HG02884 (cell line): Measurements from ENCODE around the gene SLC7A5.
"Not testable (repeated sequence)": the region's sequence is repeated elsewhere in the genome, so short reads cannot be mapped to it uniquely, and the experiment has no call there.

Source experiments
- ATAC-seq: cut with Tn5 transposase; IDR thresholded peaks from one replicate; pipeline ENCODE4 v1.9.1; 2021; ENCODE audit warnings: mild to moderate bottlenecking, moderate library complexity; ENCODE audit not compliant: unreplicated experiment

SLC7A5 gene

DNA sequence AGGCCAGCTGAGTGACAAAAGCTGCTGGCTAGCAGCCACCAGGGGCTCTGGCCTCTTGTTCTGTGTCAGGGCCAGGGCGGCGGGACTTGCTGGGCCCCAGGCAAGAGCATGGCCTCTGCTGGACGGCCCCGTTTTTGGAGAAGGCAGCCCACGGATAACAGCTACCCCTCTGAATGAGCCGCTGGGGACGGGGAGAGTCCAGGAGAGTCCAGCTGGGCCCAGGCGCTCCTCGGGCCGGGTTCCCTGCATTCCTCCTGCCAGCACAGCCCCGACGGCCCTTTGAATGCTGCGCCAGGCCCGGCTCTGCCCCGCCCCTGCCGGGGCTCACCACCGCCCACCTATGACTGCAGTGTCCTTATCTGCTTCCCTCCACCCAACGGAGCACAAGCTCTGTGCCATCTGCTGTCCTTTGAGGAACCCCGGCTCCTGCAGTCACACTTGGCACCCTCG is 33.4 kb downstream of the SLC7A5 start:
- ATAC-seq = no peak

DNA sequence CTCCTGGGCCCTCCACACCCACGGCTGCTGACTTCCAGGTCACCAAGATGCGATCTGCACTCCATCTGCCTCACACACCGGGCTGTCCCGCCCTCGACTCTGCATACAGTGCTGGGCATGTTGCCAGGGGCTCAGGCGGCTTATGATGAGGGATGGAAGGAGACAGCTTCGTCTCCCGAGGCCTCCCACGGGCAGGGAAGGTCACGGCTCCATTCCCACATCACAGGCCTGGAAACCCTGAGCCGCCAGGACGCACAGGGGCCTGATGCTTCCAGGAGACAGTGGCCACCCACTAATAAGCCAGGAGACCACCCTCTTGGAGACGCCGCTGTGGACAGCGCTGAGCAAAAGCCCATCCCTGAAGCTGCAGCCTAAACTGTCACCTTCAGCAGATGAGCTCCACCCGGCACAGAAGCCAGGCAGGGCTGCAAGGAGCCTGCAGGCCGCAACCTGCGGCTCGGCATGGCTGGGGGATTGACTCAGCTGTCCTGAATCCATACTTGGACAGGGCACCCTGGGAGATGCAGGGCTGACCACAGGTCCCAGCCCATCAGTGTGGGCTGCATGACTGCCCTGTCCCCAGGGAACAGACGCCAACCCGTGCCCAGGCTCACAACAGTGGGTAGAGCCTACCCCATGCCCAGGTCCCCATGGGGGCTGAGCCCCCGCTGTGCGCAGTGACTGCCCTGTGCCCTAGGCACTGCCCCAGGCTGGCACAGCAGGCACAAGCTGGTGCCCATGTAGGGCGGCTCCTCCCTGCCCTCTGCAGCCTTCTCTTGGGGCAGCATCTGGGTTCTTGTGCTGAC is 34.4 kb downstream of the SLC7A5 start:
- no peak for ATAC-seq

DNA sequence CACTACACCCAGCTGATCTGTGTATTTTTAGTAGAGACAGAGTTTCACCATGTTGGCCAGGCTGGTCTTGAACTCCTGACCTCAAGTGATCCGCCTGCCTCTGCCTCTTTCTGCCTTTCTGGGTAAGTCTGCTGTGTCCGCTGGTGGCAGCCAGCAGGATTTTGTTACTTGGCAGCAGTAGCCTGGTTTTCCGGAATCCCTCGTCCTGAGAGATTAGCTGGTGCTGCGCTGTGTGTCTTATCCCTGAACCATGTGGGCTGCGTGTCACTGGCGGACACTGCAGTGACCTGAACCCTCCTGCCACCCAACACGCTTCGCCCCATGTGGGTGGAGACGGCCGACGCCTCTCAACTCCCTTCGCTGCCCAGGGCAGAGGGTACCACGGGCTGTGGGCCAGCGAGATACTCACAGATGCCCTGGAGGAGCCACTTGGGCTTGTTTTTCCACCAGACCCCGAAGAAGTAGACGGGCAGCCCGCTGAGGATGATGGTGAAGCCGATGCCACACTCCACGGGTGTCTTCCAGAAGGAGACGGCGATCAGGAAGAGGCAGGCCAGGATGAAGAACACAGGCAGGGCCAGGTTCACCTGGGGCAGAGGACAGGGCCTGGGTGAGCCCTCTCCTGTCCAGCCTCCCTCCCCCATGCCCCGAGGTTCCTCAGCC is 35.2 kb downstream of the SLC7A5 start:
- ATAC-seq = no peak

DNA sequence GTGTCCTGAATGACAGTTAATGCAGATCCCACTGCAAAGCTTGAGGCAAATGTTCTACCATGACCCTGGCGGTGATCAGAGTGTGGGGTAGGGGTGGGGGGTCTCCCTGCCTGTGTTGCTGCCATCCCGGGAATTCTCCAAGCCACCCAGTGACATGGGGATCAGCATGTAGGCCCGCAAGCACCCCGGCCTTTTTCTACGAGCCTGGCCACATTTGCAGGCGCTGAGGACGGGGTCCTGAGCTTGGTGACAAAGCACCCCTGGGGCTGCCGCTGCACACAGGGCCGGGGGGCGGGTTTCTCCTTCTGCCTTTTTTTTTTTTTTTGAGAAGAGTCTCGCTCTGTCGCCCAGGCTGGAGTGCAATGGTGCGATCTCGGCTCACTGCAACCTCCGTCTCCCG is 35.8 kb downstream of the SLC7A5 start:
- no peak for ATAC-seq

DNA sequence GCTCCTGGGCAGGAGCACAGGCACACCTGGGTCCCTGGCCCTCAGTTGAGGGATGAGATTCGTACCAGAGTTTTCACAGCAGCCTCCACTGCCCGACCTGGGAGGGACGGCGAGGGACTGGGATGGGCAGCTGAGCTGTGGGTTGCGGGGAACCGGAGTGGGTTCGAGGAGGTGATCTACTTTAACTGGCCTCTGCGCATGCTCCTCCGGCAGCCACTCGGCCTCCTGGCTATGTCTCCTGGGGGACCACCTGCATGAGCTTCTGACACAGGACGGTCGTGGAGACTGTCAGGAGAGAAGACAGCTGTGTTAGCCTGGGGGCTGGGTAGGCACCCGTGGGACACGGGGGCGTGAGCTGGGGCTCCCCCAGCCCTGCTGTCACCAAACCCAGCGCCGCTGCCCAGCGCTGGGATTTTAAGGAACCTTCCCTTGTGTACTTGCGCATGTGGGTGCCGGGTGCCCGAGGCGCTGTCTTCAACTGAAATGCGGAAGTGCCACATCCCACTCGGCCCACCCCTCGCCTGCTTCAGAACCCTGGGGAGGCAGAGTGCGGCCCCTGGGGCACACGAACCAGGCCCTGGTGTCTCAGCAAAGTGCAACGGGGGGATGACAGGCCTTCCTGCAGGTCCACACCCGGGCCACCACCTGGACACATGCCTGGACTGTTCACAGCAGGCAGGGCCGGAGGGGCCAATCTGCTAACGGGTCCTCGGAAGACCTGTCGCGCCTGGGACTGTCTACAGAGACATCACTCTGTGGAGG is 36.4 kb downstream of the SLC7A5 start:
- ATAC-seq = no peak

DNA sequence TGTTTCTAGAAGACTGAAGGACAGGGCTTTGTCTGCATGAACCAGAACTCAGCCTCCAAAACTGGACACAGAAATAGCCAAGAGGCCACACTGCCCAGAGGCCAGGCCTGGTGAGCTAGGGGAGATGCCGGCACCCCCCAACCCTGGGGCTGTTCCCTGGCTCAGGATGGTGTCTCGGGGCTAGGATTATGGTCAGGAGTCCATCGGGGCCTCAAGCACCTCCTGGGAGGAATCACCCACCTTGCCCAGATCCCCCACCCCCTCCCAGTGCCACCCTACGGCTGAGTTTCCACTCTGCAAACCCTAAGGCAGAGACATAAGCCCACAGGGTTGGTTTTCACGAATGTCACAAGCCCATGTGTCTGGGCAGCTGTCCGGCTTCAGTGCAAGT is 37.2 kb downstream of the SLC7A5 start:
- no peak for ATAC-seq

DNA sequence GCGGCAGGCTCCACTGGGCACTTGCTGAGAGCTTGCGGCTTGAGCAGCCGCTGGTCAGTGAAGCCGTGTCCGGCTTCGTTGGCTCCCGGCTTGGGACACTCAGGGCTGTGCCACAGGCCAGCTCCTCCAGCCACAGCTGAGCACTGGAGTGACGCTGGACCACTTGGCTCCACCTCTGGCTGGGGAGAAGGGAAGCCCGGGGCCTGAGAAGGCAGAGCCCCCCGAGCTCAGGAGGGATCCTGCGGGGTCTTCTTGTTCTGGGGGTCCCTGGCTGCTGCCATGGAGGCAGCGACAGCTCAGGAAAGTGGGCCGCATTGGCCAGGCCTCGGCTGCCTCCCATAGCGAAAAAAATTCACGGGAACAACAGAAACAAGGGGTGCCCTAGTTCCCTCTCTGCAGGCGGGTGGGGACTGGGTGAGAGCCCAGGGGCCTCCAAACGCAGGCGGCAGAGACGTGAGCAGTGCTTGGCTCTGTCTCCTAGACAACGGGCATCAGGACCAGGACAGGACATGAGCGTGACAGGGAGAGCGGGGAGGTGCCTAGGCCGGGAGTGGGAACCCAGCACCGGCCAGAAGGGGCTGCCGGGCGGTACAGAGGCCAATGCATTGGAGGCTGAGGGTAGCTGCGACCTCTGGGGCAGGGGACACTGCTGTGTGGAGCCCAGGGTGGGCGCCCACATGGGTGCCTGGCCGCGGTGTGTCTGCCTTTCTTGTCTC is 37.7 kb downstream of the SLC7A5 start:
- ATAC-seq = no peak

DNA sequence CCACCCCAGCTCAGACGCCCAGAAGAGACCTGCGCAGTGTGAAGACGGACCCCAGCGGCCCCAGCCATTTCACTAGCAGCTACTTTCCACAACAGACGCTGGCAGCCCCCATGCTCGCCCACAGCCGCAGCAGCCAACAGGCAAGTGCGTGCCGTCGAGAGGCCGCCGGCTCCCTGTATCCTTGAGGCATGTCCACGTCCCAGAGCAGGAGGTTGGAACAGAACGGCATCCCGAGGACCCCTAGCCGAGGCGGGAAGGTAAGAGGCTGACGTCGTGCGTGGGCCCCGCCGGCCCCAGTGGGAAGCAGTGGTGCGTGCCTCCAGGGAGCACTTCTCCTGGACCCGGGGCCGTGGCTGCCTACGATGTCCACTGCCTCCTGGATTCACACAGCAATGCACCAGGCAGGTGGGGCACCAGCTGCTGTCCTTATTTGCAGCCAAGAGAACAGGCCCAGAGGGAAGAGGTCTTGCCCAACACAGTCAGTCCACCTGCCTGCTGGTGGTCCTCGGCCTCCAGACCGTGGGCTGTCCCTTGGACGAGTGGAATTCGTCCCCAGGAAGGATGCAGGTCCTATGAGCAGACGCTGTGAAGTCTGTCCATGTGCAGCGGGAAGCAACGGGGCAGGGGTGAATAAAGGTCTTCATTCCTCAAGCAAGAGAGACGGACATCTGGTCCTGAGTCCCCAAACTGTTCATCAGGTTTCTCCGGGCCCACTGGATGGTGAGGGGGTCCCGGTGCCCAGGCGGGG is 38.5 kb downstream of the SLC7A5 start:
- ATAC-seq = no peak

DNA sequence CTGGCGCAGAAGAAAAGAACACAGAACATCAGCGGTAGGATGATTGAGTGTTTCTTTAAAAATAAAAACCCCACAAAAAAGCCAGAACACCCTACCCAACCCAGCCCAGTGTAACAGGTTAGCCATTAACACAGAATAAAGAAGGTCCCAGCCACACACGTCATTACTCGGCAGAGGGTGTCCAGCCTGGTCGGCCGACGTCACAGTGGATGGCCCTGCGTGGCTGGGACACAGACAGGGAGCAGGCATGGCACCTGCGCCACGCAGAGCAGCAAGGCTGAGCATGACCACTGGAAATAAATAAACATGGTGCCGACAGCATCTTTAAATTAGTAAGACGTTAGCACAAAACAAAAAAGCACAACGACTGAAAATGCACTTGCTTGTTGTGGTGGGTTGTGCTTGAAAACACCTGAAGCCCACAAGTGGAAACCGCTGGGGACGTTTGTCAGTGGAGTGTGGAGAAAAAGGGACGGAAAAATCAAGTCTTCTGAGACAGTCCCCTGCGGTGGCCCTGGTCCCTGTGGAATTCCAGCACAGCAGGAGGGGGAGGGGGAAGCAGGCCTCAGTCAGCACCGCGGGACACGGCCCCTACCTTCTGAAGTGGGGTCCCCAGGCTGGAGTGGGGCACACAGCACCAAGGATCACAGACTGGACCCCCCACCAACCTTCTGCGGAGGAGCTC is 39.2 kb downstream of the SLC7A5 start:
- ATAC-seq = no peak

DNA sequence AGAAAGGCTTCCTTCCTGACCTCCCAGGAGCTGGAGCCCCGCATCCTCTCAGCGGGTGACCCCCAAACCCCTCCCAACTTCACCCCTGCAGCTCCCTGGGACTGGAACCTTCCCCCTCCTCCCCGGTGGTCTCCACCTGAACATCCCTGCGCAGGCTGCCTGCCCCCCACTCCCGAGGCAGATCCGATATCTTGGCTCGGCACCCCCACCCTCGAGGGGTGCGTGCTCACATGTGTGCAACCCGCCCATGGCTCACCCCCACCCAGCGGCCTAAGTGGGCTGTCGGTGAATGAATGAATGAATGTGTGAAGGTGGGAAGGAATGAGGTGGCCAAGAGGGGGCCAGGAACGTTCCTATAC is 39.7 kb downstream of the SLC7A5 start:
- no peak for ATAC-seq

DNA sequence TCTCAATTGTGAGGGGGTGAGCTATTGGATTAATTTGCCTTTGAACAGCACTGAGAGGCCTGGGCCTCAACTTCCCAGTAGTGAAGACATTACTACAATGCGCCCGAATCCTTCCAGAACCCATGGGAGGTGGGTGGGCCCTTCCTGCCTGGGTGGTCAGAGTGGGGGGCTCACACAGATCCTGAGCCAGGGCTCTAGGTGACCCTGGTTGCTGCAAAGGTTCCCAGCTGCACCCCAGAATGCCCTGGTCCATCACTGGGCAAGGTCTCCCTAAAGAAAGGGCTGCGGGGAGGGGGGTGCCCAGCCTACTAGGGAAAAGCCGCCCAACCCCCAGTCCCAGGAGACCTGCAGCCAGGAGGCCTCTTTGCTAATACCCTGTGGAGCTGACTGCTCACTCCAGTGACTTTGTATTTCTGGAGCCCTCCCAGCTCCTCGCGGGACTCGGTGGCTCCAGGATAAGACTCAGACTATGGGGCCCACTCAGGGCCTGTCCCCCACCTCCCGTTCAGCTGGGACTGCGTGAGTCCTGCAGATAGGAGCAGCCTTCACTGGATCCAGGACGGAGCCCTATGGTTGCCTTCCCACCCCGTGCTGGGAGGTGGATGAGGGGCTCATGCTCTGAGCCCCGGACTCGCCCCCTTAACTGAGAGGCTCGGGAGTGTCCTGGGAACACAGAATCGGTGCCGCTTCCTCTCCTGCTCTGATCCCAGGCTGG is 40.2 kb downstream of the SLC7A5 start:
- ATAC-seq = no peak

DNA sequence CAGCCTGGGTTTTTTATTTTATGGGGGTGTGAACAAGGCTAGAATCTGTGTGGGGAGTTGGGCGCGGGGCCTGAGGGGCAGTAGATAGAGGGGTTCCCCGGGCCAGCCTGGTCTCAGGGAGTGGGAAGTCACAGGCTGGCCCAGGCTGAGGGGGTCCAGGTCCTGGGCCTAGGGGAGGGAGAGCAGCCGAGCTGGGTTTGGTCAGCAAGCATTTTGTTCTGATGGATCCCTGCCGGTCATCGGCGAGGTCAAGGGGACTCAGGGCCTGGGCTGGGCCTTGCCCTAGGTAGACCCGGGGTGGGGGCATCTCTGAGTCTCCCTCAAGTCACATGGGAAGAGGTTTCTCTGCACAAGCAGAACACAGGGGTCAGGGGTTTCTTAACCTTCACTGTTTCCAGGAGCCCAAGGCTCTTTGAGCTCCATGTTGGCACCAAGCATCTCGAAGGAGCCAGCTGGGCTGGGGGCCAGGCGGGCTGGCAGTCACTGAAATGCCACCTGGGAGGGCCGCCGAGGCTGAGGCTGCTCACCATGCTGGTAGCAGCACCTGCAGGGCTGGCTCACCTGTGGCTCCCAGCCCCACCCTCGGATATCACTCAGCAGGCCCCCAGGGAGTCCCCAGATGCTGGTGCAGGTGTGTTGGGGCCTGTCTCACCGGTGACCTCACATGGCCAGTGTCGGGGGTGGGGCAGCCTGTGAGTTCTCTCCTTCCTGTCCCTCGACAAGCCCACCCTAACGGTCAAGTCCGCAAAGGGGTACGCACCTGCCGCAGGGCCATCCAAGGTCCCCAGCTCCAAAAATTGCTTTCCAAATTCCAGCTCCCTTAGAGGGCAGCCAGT is 41.0 kb downstream of the SLC7A5 start:
- ATAC-seq = no peak

DNA sequence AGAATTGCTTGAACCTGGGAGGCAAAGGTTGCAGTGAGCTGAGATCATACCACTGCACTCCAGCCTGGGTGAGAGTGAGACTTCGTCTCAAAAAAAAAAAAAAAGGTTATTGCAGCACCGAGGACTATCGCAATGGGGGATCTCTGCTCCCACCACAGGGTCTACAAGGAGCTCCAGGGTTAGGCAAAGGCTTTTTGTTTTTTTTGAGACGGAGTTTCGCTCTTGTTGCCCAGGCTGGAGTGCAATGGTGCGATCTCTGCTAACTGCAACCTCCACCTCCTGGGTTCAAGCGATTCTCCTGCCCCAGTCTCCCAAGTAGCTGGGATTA is 41.8 kb downstream of the SLC7A5 start:
- ATAC-seq = not testable (repeated sequence)

DNA sequence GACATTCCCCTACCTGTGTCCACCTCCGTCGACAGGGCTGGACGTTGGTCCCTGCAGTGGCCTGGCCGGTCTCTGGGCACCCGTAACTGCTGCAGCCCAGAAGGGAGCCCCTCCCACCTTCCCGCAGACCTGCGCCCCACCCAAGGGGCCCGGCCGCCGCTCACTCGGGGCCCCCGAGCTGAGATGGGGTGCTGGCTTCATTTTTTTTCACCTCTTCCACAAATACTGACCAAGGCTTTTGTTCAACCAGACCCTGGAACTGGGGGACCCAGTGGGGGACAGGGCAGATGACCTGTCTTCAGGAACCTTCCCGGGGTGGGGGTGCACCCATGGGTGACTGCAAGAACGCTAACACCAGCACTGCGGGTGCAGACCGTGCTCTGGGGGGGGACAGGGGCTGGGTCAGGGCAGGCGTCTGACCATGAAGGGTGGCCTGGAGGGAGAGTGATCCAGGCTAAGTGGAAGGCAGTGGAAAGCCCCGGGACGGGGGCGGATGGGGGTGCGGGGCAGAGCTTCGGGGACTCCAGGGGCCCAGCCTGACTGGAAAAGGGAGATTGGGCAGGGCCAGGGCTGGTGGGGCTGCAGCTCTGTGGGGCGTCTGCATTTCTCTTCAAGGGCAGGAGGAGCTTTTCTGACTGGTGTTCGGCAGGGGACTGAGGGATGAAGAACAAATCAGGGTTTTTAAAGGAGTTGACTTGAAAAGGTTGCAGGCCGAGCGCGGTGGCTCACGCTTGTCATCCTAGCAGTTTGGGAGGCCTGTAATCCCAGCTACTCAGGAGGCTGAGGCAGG is 42.3 kb downstream of the SLC7A5 start:
- ATAC-seq = no peak

DNA sequence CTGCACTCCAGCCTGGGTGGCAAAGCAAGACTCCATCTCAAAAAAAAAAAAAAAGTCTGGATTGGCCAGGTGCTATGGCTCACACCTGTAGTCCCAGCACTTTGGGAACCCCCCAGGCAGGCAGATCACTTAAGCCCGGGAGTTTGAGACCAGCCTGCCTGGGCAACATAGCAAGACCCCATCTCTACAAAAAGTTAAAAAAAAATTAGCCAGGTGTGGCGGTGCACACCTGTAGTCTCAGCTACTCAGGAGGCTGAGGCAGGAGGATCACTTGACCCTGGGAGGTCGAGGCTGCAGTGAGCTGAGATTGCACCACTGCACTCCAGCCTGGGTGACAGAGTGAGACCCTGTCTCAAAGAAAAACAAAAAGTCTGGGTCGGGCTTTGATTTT is 42.9 kb downstream of the SLC7A5 start:
- not testable (repeated sequence) for ATAC-seq

DNA sequence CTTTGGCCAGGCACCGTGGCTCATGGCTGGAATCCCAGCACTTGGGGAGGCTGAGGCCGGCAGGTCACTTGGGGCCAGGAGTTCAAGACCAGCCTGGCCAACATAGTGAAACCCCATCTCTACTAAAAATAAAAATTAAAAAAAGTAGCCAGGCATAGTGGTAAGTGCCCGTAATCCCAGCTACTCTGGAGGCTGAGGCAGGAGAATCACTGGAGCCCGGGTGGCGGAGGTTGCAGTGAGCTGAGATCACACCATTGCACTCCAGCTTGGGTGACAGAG is 43.5 kb downstream of the SLC7A5 start:
- ATAC-seq = not testable (repeated sequence)

DNA sequence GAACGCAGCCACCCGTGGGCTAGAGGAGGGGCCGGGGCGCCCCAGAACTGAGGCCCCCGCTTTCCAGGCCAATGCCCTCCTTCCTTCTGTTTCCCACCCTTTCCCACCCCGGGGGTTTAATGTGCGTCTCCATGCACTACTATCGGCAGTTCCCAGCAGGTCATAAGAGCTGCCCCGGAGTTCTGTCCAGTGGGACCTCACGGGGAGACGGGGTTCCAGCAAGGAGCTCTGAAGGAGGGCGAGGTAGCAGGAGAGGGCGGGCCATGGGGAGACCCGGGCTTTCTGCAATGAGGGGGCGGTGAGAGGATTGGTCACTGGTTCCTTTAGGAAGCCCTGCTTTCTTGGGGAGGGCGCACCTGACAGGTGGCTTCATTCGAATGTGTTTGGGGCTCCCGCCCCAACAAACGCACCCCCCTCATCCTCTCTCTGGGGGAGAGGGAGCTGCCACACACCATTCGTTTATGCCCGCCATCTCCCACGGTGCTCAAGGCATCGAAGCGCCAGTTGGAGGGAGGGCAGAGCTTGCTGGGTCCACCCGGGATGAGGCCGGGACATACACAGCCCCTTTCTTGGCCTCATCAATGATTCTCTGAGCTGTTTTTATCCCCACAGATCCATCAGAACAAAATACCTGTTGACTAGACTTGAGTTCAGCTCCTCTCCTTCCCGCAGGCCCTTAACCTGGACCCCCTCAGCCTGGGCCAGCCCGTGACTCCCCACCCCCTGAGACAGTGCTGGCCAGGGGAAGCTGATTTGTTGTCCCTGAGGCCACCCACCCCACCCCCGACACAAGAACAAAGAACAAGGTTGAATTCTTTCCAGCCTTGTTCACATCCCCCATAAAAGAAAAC is 44.1 kb downstream of the SLC7A5 start:
- no peak for ATAC-seq
